DOHH2 (cell line): ENCODE measurements around the gene LENEP.

Experiments used
- H3F3A ChIP-seq: fragments of 200-600 bp; sonication (generic), shearing (Covaris generic); 2 replicates; pipeline ENCODE4 v1.6.0; 2016; ENCODE audit warnings: antibody characterized with exemption, mild to moderate bottlenecking; ENCODE audit not compliant: control insufficient read depth, insufficient read depth
- H3K27ac ChIP-seq: fragments of 200-600 bp; sonication (generic); 2 replicates; pipeline ENCODE4 v1.5.1; 2014; ENCODE audit warnings: low read depth, mild to moderate bottlenecking, low read length, moderate library complexity
- H3K27me3 ChIP-seq: fragments of 200-600 bp; sonication (generic); 2 replicates; pipeline ENCODE4 v1.6.1; 2014; ENCODE audit warnings: mild to moderate bottlenecking, low read length, mixed read lengths; ENCODE audit not compliant: control insufficient read depth
- H3K36me3 ChIP-seq: fragments of 200-600 bp; sonication (generic); 2 replicates; pipeline ENCODE4 v1.6.1; 2014; ENCODE audit warnings: mild to moderate bottlenecking, low read length, moderate library complexity, mixed read lengths; ENCODE audit not compliant: control insufficient read depth
- H3K4me1 ChIP-seq: fragments of 200-600 bp; sonication (generic); 2 replicates; pipeline ENCODE4 v1.6.1; 2014; ENCODE audit warnings: mild to moderate bottlenecking, low read length, mixed read lengths; ENCODE audit not compliant: control insufficient read depth
- H3K4me2 ChIP-seq: fragments of 200-600 bp; sonication (generic); 2 replicates; pipeline ENCODE4 v1.6.0; 2014; ENCODE audit warnings: mild to moderate bottlenecking, low read length, moderate library complexity
- H3K4me3 ChIP-seq: fragments of 200-600 bp; sonication (generic); 2 replicates; pipeline ENCODE4 v1.5.1; 2014; ENCODE audit warnings: mild to moderate bottlenecking, low read length, mixed read lengths
- H3K79me2 ChIP-seq: fragments of 200-600 bp; sonication (generic); 2 replicates; pipeline ENCODE4 v1.6.1; 2014; ENCODE audit warnings: mild to moderate bottlenecking, low read length, mixed read lengths; ENCODE audit not compliant: control insufficient read depth
- H3K9me2 ChIP-seq: fragments of 200-600 bp; sonication (generic); replicated peaks from 2 replicates; pipeline ENCODE4 v1.6.1; 2014; ENCODE audit warnings: mild to moderate bottlenecking, low read length, mixed read lengths; ENCODE audit not compliant: control insufficient read depth
- H3K9me3 ChIP-seq: fragments of 200-600 bp; sonication (generic); 2 replicates; pipeline ENCODE4 v1.6.1; 2014; ENCODE audit warnings: antibody characterized with exemption, low read length, mixed read lengths; ENCODE audit not compliant: control insufficient read depth, insufficient read depth
- H4K20me1 ChIP-seq: fragments of 200-600 bp; sonication (generic); 2 replicates; pipeline ENCODE4 v1.6.0; 2014; ENCODE audit warnings: low read depth, mild to moderate bottlenecking, antibody characterized with exemption, low read length, moderate library complexity; ENCODE audit not compliant: control insufficient read depth, insufficient read depth
- EZH2phosphoT487 ChIP-seq: fragments of 200-600 bp; sonication (generic); IDR thresholded peaks from 2 replicates; pipeline ENCODE4 v1.6.1; 2017; ENCODE audit warnings: borderline replicate concordance, mild to moderate bottlenecking, antibody characterized with exemption, low read length, moderate library complexity, mixed read lengths
- TF ChIP-seq, protein P1 (sequence below): fragments of 200-600 bp; sonication (generic); IDR thresholded peaks from one replicate; pipeline ENCODE4 v1.5.1; 2014; ENCODE audit warnings: antibody characterized with exemption, mild to moderate bottlenecking, low read depth, low read length; ENCODE audit not compliant: poor library complexity, severe bottlenecking

LENEP gene

DNA sequence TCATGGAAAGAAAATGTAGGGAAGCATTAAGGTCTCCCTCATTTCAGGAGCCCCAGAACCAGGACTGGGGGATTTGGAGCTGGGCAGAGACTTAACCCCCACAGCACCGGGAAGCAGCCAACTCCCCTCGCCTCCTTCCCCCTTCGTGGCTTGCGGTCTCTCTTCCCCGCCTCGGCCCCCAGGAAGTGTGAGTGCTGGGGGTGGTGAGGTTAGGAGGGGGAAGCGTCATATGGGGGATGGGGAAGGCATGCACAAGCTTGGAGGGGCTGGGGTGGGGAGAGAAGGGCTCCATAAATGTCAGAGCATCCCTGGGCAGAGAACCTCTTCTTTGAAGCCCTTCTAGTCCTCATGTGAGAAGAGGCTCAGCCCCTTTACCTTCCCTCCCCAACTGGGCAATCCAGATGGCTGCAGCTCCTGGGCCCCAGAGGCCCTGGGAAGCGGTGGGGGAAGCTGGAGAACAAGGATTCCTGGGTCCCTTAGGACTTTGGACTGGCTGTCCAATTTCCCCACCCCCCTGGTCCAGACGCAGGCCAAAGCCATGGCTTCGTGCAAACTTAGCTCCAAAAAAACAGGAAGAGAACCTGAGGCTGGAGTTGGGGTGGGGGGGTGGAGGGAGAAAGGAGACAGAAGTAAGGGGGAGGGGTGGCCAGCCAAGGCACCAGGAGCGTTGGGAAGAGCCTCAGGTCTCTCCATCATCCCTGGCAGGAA lies 17.0 kb downstream of the LENEP start:
- Histone ChIP-seq H3K79me2 (peaks cover 4% of the 10 kb centered on the region; the same call in 1 of the 2 replicates), H4K20me1 (no peaks in the 10 kb centered on the region), H3K4me1 (peaks cover 90% of the 10 kb centered on the region), H3K36me3 (peaks cover 13% of the 10 kb centered on the region), H3K9me2 (no peaks in the 10 kb centered on the region), H3K27ac (no peak overlapping the region), H3K27me3 (no peaks in the 10 kb centered on the region), H3K9me3 (no peaks in the 10 kb centered on the region), H3K4me2 (peak overlapping the region; percentile 53), H3F3A (peaks cover 26% of the 10 kb centered on the region), H3K4me3 (peak overlapping the region; percentile 27; the same call in 1 of the 2 replicates)
- TF ChIP-seq, protein P1, sequence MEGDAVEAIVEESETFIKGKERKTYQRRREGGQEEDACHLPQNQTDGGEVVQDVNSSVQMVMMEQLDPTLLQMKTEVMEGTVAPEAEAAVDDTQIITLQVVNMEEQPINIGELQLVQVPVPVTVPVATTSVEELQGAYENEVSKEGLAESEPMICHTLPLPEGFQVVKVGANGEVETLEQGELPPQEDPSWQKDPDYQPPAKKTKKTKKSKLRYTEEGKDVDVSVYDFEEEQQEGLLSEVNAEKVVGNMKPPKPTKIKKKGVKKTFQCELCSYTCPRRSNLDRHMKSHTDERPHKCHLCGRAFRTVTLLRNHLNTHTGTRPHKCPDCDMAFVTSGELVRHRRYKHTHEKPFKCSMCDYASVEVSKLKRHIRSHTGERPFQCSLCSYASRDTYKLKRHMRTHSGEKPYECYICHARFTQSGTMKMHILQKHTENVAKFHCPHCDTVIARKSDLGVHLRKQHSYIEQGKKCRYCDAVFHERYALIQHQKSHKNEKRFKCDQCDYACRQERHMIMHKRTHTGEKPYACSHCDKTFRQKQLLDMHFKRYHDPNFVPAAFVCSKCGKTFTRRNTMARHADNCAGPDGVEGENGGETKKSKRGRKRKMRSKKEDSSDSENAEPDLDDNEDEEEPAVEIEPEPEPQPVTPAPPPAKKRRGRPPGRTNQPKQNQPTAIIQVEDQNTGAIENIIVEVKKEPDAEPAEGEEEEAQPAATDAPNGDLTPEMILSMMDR, result no peak
- TF ChIP-seq EZH2phosphoT487, result no peak

DNA sequence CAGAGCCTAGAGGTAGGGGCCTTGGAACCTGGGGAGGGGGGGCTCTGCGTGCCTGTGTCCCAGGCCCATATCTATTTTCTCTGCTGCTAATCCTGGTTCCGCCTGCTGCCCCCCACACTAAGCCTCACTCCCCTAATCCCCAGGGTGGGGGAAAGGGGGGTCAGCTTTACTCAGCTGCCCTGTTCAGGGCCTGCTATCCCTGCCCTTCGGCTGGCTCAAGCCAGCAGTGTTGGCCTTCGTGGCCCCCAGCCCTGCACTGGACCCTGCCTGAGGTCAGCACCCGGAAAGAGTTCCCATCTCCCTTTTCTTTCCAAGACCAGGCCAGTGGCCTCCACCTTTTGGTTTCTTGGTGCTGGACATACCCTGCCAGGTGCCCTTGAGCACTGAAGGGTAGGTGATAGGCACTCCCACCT lies 17.6 kb downstream of the LENEP start:
- Histone ChIP-seq H3K27ac (no peak overlapping the region), H4K20me1 (no peaks in the 10 kb centered on the region), H3K4me2 (no peak overlapping the region; the same call in 1 of the 2 replicates), H3K9me2 (no peaks in the 10 kb centered on the region), H3K36me3 (peaks cover 19% of the 10 kb centered on the region), H3F3A (peaks cover 23% of the 10 kb centered on the region), H3K4me3 (no peak overlapping the region), H3K4me1 (peaks cover 90% of the 10 kb centered on the region), H3K79me2 (0 out of 2 replicates have a peak, but pooled peaks cover 3% of the 10 kb centered on the region), H3K27me3 (no peaks in the 10 kb centered on the region), H3K9me3 (no peaks in the 10 kb centered on the region)
- TF ChIP-seq EZH2phosphoT487, result no peak
- TF ChIP-seq, protein P1, result no peak

DNA sequence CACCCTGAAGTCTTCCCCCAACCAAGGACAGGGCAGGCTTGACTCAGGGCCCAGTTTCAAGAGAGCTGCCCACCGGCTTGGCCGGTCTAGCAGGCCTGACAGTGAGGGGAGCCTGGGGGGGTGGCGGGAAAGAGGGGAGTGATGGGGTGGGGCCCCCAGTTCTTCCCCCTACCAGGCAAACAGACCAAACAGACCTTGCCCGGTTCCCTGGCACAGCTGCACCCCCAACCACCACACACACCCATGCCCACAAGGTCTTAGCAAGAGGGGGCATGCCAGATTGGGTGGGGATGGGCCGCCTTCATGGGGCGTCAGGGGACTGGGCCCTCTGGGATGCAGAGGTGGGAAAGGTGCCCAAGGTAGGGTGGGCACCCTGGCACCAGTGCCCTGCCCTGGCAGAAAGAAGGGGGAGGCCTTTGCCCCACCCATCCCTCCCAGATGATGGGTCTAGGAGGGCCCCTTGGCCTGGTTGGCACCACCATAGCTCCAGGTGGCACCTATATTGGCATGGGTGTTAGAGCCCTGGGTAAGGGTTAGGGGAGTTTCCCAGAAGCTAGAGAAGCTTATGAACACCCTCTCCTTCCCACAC lies 18.1 kb downstream of the LENEP start:
- Histone ChIP-seq H3K4me2 (no peak overlapping the region), H3F3A (peaks cover 22% of the 10 kb centered on the region), H3K9me3 (no peaks in the 10 kb centered on the region), H3K36me3 (peaks cover 23% of the 10 kb centered on the region), H4K20me1 (no peaks in the 10 kb centered on the region), H3K4me3 (no peak overlapping the region), H3K79me2 (0 out of 2 replicates have a peak, but pooled peaks cover 3% of the 10 kb centered on the region), H3K4me1 (peaks cover 90% of the 10 kb centered on the region), H3K27ac (no peak overlapping the region), H3K9me2 (no peaks in the 10 kb centered on the region), H3K27me3 (no peaks in the 10 kb centered on the region)
- TF ChIP-seq, protein P1, result no peak
- TF ChIP-seq EZH2phosphoT487, result no peak
